Hepatocyte (in vitro differentiated cells): ENCODE data around the gene CCR2. TPM values are rescaled to one million over a fixed set of nuclear protein-coding genes. Genes with fewer than 3 reads are reported as not detected.
"Not testable (repeated sequence)": the region's sequence is repeated elsewhere in the genome, so short reads cannot be mapped to it uniquely, and the experiment has no call there.

Source experiments
- DNase-seq: peaks from one replicate; pipeline ENCODE4 v3.0.0-alpha.2; 2016; ENCODE audit warnings: low spot score
- H2AFZ ChIP-seq: fragments of 200-600 bp; sonication (generic); 2 replicates; pipeline ENCODE4 v1.6.0; 2016; ENCODE audit warnings: antibody characterized with exemption, mild to moderate bottlenecking
- H3K27ac ChIP-seq: fragments of 200-600 bp; sonication (generic); 2 replicates; pipeline ENCODE4 v1.5.1; 2016; ENCODE audit warnings: mild to moderate bottlenecking
- H3K27me3 ChIP-seq: fragments of 200-600 bp; sonication (generic); 2 replicates; pipeline ENCODE4 v1.6.1; 2016
- H3K36me3 ChIP-seq: fragments of 200-600 bp; sonication (generic); replicated peaks from 2 replicates; pipeline ENCODE4 v1.5.1; 2016; ENCODE audit warnings: low read depth; ENCODE audit not compliant: insufficient read depth
- H3K4me1 ChIP-seq: fragments of 200-600 bp; sonication (generic); 2 replicates; pipeline ENCODE4 v1.5.1; 2016; ENCODE audit warnings: mild to moderate bottlenecking, moderate library complexity; ENCODE audit not compliant: insufficient read depth
- H3K4me2 ChIP-seq: fragments of 200-600 bp; sonication (generic); 2 replicates; pipeline ENCODE4 v1.6.0; 2016
- H3K4me3 ChIP-seq: fragments of 200-600 bp; sonication (generic); 2 replicates; pipeline ENCODE4 v1.5.1; 2016; ENCODE audit warnings: mild to moderate bottlenecking
- H3K79me2 ChIP-seq: fragments of 200-600 bp; sonication (generic); 2 replicates; pipeline ENCODE4 v1.6.0; 2017; ENCODE audit warnings: mild to moderate bottlenecking
- H3K9me2 ChIP-seq: fragments of 200-600 bp; sonication (generic); replicated peaks from 2 replicates; pipeline ENCODE4 v1.6.0; 2017; ENCODE audit warnings: mild to moderate bottlenecking; ENCODE audit not compliant: insufficient read depth
- H3K9me3 ChIP-seq: fragments of 200-600 bp; sonication (generic); 2 replicates; pipeline ENCODE4 v1.5.1; 2016; ENCODE audit warnings: low read depth, mild to moderate bottlenecking
- H4K20me1 ChIP-seq: fragments of 200-600 bp; sonication (generic); 2 replicates; pipeline ENCODE4 v1.6.0; 2016; ENCODE audit warnings: mild to moderate bottlenecking; ENCODE audit not compliant: insufficient read depth, poor library complexity, severe bottlenecking
- EZH2 ChIP-seq: fragments of 200-600 bp; sonication (generic); IDR thresholded peaks from 2 replicates; pipeline ENCODE4 v1.6.1; 2016; ENCODE audit warnings: antibody characterized with exemption, mild to moderate bottlenecking, borderline replicate concordance
- EZH2phosphoT487 ChIP-seq: fragments of 200-600 bp; sonication (generic); IDR thresholded peaks from one replicate; pipeline ENCODE4 v1.6.1; 2018; ENCODE audit warnings: antibody characterized with exemption, mild to moderate bottlenecking, low read depth, moderate library complexity; ENCODE audit not compliant: unreplicated experiment, severe bottlenecking
- WGBS: methylation state at CpG from one replicate; pipeline ENCODE4 v1.1.6; 2016; ENCODE audit warnings: low lambda C conversion rate; ENCODE audit errors: missing lambda C conversion rate; 5-methylcytosine and 5-hydroxymethylcytosine counted together
- polyA plus RNA-seq: library from polyadenylated mRNA; unstranded; fragments of >200 nt; fragmentation: Nextera tagmentation; extraction: Ambion mirVana; gene quantifications from 2 replicates; pipeline ENCODE4 v1.2.1, GENCODE V29; 2016
- total RNA-seq: library from RNA; depleted of rRNA; stranded (reverse); fragments of >200 nt; gene quantifications from 2 replicates; pipeline ENCODE4 v1.2.3, GENCODE V29; 2014
- TF ChIP-seq, protein P1 (sequence below): fragments of 200-600 bp; sonication (generic); IDR thresholded peaks from 2 replicates; pipeline ENCODE4 v1.5.1; 2016; ENCODE audit warnings: antibody characterized with exemption, mild to moderate bottlenecking; ENCODE audit not compliant: poor library complexity

The CCR2 gene
- total and polyA plus RNA-seq, 2 experiments from 2014 or later: 0.23 TPM; not detected in 1

DNA sequence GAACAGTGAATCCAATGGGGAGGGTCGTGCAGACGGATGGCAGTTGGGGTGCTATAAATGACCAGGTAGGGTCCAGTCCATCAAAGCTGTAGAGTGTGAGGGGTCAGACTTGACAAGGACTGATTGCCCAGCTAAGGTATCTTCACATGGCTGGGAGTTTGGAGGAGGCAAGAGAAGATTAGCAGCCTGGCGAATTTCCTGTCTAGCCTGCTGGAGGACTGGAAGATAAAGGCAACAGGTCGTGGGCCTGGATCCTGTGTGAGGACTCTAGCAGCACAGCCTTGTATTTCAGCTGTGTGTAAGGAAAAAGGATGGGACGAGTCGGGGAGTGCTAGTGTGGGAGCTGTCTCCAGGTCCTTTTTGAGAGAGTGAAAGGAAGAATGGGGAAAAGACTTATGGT lies 35.4 kb downstream of the CCR2 start:
- Histone ChIP-seq H4K20me1 (no peaks in the 10 kb centered on the region), H3K36me3 (no peaks in the 10 kb centered on the region), H3K4me1 (no peaks in the 10 kb centered on the region), H3K9me2 (no peaks in the 10 kb centered on the region), H3K4me3 (no peak overlapping the region), H3K4me2 (no peak overlapping the region), H3K27ac (no peak overlapping the region), H3K79me2 (no peaks in the 10 kb centered on the region), H3K9me3 (no peaks in the 10 kb centered on the region), H3K27me3 (peaks cover 5% of the 10 kb centered on the region), H2AFZ (no peak overlapping the region)
- TF ChIP-seq EZH2 (no peak), EZH2phosphoT487 (no peak)
- TF ChIP-seq, protein P1, sequence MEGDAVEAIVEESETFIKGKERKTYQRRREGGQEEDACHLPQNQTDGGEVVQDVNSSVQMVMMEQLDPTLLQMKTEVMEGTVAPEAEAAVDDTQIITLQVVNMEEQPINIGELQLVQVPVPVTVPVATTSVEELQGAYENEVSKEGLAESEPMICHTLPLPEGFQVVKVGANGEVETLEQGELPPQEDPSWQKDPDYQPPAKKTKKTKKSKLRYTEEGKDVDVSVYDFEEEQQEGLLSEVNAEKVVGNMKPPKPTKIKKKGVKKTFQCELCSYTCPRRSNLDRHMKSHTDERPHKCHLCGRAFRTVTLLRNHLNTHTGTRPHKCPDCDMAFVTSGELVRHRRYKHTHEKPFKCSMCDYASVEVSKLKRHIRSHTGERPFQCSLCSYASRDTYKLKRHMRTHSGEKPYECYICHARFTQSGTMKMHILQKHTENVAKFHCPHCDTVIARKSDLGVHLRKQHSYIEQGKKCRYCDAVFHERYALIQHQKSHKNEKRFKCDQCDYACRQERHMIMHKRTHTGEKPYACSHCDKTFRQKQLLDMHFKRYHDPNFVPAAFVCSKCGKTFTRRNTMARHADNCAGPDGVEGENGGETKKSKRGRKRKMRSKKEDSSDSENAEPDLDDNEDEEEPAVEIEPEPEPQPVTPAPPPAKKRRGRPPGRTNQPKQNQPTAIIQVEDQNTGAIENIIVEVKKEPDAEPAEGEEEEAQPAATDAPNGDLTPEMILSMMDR: no peak
- DNase-seq: no peak
- 77% methylated on average over 6 of the region's 6 CpGs for WGBS

- not testable (repeated sequence) for H3K4me3 ChIP-seq, DNase-seq, H3K79me2 ChIP-seq, H3K9me3 ChIP-seq, H2AFZ ChIP-seq, H3K4me2 ChIP-seq, H3K27ac ChIP-seq, H4K20me1 ChIP-seq, H3K36me3 ChIP-seq, H3K27me3 ChIP-seq, H3K4me1 ChIP-seq, H3K9me2 ChIP-seq
- 84% methylated on average over 5 of the region's 5 CpGs for WGBS
Observed at GRCh38 chr3:46391526-46391925, 37.6 kb downstream of the CCR2 start.

GRCh38 chr3:46393011-46393410 lies 39.1 kb downstream of the CCR2 start:
- no peaks in the 10 kb centered on the region for H3K9me2 ChIP-seq
- H3K27ac ChIP-seq: no peak overlapping the region
- no peaks in the 10 kb centered on the region for H3K79me2 ChIP-seq
- H3K4me3 ChIP-seq: no peak overlapping the region
- H3K4me1 ChIP-seq: no peaks in the 10 kb centered on the region
- no peaks in the 10 kb centered on the region for H3K36me3 ChIP-seq
- DNase-seq: no peak
- H2AFZ ChIP-seq: no peak overlapping the region
- H3K27me3 ChIP-seq: peaks cover 15% of the 10 kb centered on the region
- H3K4me2 ChIP-seq: no peak overlapping the region
- 70% methylated on average over 2 of the region's 2 CpGs for whole genome bisulfite sequencing
- H3K9me3 ChIP-seq: no peaks in the 10 kb centered on the region
- TF ChIP-seq EZH2 (no peak), EZH2phosphoT487 (no peak)
- TF ChIP-seq, protein P1: no peak
- no peaks in the 10 kb centered on the region for H4K20me1 ChIP-seq

- DNase-seq: no peak
- no peak for TF ChIP-seq EZH2phosphoT487
- no peak for TF ChIP-seq EZH2
- TF ChIP-seq, protein P1: no peak
- no peak overlapping the region for H3K27ac ChIP-seq
Observed at GRCh38 chr3:46393554-46394434, 39.9 kb downstream of the CCR2 start.

More at GRCh38 chr3:46393554-46394434, 39.9 kb downstream of the CCR2 start:
- peaks cover 18% of the 10 kb centered on the region for H3K27me3 ChIP-seq
- no peaks in the 10 kb centered on the region for H4K20me1 ChIP-seq
- H3K9me2 ChIP-seq: no peaks in the 10 kb centered on the region
- H3K4me3 ChIP-seq: no peak overlapping the region
- no peaks in the 10 kb centered on the region for H3K9me3 ChIP-seq
- H2AFZ ChIP-seq: no peak overlapping the region
- whole genome bisulfite sequencing: 74% methylated on average over 8 of the region's 8 CpGs
- H3K4me2 ChIP-seq: no peak overlapping the region
- H3K4me1 ChIP-seq: no peaks in the 10 kb centered on the region
- no peaks in the 10 kb centered on the region for H3K79me2 ChIP-seq
- no peaks in the 10 kb centered on the region for H3K36me3 ChIP-seq
